ENCODE data around the gene PPME1. TPM values are rescaled to one million over a fixed set of nuclear protein-coding genes. Genes with fewer than 3 reads are reported as not detected.

The PPME1 gene
- total RNA-seq, 4 donors from 2014 or later, result 32.3 to 55.3 (median 38.8) TPM

- no peaks in the 10 kb centered on the region for H3K27me3 ChIP-seq
- no peak for DNase-seq
- no peaks in the 10 kb centered on the region for H3K9me3 ChIP-seq
- H3K36me3 ChIP-seq, result peaks cover 18 to 21% of the 10 kb centered on the region in 2 donors
- peaks cover 10 to 18% of the 10 kb centered on the region in 2 donors for H3K4me1 ChIP-seq
- 93 to 95% methylated on average over 3 of the region's 3 CpGs for WGBS, 2 donors
- H3K4me3 ChIP-seq (replicated peaks in 1 of 3), result no peak overlapping the region
- intact Hi-C loops (cut with DNase I), result no loop called here
- H3K27ac ChIP-seq, result no peak overlapping the region
- no peak for TF ChIP-seq CTCF (IDR thresholded peaks at IDR 0.05)
- TF ChIP-seq POLR2A (IDR thresholded peaks at IDR 0.05), result no peak
These were observed 62.6 kb downstream of the PPME1 start for GRCh38 chr11:74233683-74234082.

- H3K27ac ChIP-seq, result no peak overlapping the region
- TF ChIP-seq POLR2A (IDR thresholded peaks at IDR 0.05) (no peak), CTCF (IDR thresholded peaks at IDR 0.05) (no peak)
- peaks cover 10 to 13% of the 10 kb centered on the region in 2 donors for H3K4me1 ChIP-seq
- peaks cover 20 to 21% of the 10 kb centered on the region in 2 donors for H3K36me3 ChIP-seq
- intact Hi-C loops (cut with DNase I), result no loop called here
- H3K4me3 ChIP-seq (replicated peaks in 1 of 3), result no peak overlapping the region
- no peaks in the 10 kb centered on the region for H3K9me3 ChIP-seq
- H3K27me3 ChIP-seq, result no peaks in the 10 kb centered on the region
- DNase-seq, result no peak
- WGBS, 2 donors, result 92 to 97% methylated on average over 4 of the region's 4 CpGs
These were observed 64.0 kb downstream of the PPME1 start for GRCh38 chr11:74235121-74235520.

- no peak for DNase-seq
- intact Hi-C loops (cut with DNase I), result no loop called here
- TF ChIP-seq CTCF (IDR thresholded peaks at IDR 0.05) (no peak), POLR2A (IDR thresholded peaks at IDR 0.05) (no peak)
- no peak overlapping the region for H3K27ac ChIP-seq
- H3K27me3 ChIP-seq, result no peaks in the 10 kb centered on the region
- H3K4me1 ChIP-seq, result peaks cover 2 to 6% of the 10 kb centered on the region in 2 donors
- H3K36me3 ChIP-seq, result peaks cover 12 to 13% of the 10 kb centered on the region in 2 donors
- H3K9me3 ChIP-seq, result no peaks in the 10 kb centered on the region
- no peak overlapping the region for H3K4me3 ChIP-seq (replicated peaks in 1 of 3)
- 93 to 100% methylated on average over 2 of the region's 2 CpGs for WGBS, 2 donors
These were observed 66.5 kb downstream of the PPME1 start for GRCh38 chr11:74237541-74237940.

GRCh38 chr11:74238243-74238642 is 67.2 kb downstream of the PPME1 start:
- intact Hi-C loops (cut with DNase I), result no loop called here
- WGBS, 2 donors, result 90 to 93% methylated on average over 1 of the region's 1 CpG
- Histone ChIP-seq H3K36me3 (peaks cover 12 to 13% of the 10 kb centered on the region in 2 donors), H3K4me1 (no peaks in the 10 kb centered on the region), H3K4me3 (replicated peaks in 1 of 3) (no peak overlapping the region), H3K9me3 (no peaks in the 10 kb centered on the region), H3K27me3 (no peaks in the 10 kb centered on the region), H3K27ac (no peak overlapping the region)
- TF ChIP-seq CTCF (IDR thresholded peaks at IDR 0.05) (no peak), POLR2A (IDR thresholded peaks at IDR 0.05) (no peak)
- DNase-seq, result no peak

GRCh38 chr11:74248469-74248868 is 77.4 kb downstream of the PPME1 start:
- Histone ChIP-seq H3K27ac (no peak overlapping the region), H3K27me3 (no peaks in the 10 kb centered on the region), H3K4me3 (replicated peaks in 1 of 3) (no peak overlapping the region), H3K9me3 (no peaks in the 10 kb centered on the region), H3K36me3 (peaks cover 13 to 23% of the 10 kb centered on the region in 2 donors), H3K4me1 (no peaks in the 10 kb centered on the region)
- DNase-seq, result no peak
- intact Hi-C loops (cut with DNase I), result no loop called here
- 96 to 100% methylated on average over 1 of the region's 1 CpG for WGBS, 2 donors
- TF ChIP-seq POLR2A (IDR thresholded peaks at IDR 0.05), result no peak
- no peak for TF ChIP-seq CTCF (IDR thresholded peaks at IDR 0.05)
